Activated CD4-positive, alpha-beta T cell treated with anti-CD3 and anti-CD28 coated beads for 36 hours (primary cell): ENCODE results near the gene MYOF. TPM values are rescaled to one million over a fixed set of nuclear protein-coding genes. Genes with fewer than 3 reads are reported as not detected.

Experiments
- ATAC-seq: fragments of 200-7000 bp; cut with Tn5 transposase; one replicate; pipeline ENCODE4 v1.10.0; 2021; ENCODE audit warnings: mild to moderate bottlenecking, moderate library complexity
- CTCF ChIA-PET: fragments of 350-600 bp; sonication (Branson Sonifier 250); formaldehyde crosslinking; loops from one replicate; lab custom pipeline; 2021; ENCODE audit warnings: antibody characterized with exemption; lab: Charles Lee
- POLR2A ChIA-PET: fragments of 350-600 bp; sonication (Branson Sonifier 250); formaldehyde crosslinking; loops from one replicate; lab custom pipeline; 2021; ENCODE audit warnings: antibody characterized with exemption, inconsistent platforms; lab: Charles Lee
- DNase-seq: peaks from one replicate; pipeline ENCODE4 v3.0.0-alpha.2; 2020
- H3K27ac Mint-ChIP-seq: one replicate; pipeline ENCODE4 v1.8.0; 2021; ENCODE audit warnings: mixed read lengths
- H3K27me3 Mint-ChIP-seq: one replicate; pipeline ENCODE4 v1.8.0; 2021; ENCODE audit warnings: mixed read lengths
- H3K36me3 Mint-ChIP-seq: one replicate; pipeline ENCODE4 v1.8.0; 2021; ENCODE audit warnings: low read depth, mixed read lengths
- H3K4me1 Mint-ChIP-seq: one replicate; pipeline ENCODE4 v1.8.0; 2021; ENCODE audit warnings: mixed read lengths
- H3K4me3 Mint-ChIP-seq: one replicate; pipeline ENCODE4 v1.8.0; 2021; ENCODE audit warnings: mild to moderate bottlenecking, moderate library complexity, mixed read lengths
- H3K9me3 Mint-ChIP-seq: one replicate; pipeline ENCODE4 v1.8.0; 2021; ENCODE audit warnings: low read depth, mixed read lengths
- intact Hi-C, 2 experiments: fragments of 100-400 bp; cut with DNase I in 1 of 2; cut with micrococcal nuclease in 1 of 2; formaldehyde crosslinking; loops; one replicate each; pipeline versions ENCODE4 v1.14.2 to v1.15.1; 2022 to 2024; cut with DNase I, micrococcal nuclease
- total RNA-seq, 2 experiments: library from RNA; stranded (reverse); gene quantifications; one replicate each; pipeline ENCODE4 v1.2.3, GENCODE V29; 2021

MYOF gene
- total RNA-seq, 2 experiments from 2014 or later = 37.8 to 40.0 TPM

- intact Hi-C loops = loop anchor here in 1 of 2 experiments (10.0 kb wide), 1 partner anchor 395 kb away; no protein-coding TSS in a partner anchor
- DNase-seq = no peak
- ChIA-PET POLR2A (no interaction called here), CTCF (interaction anchor here (0.7 to 1.0 kb wide), 3 partner anchors 10 to 22 kb away, joined by 3 to 4 read pairs (median 3); no protein-coding TSS in a partner anchor)
- no peak overlapping the region for H3K27ac Mint-ChIP-seq
- ATAC-seq = no peak
- H3K4me1 Mint-ChIP-seq = no peaks in the 10 kb centered on the region
- no peak overlapping the region for H3K4me3 Mint-ChIP-seq
- no peaks in the 10 kb centered on the region for H3K27me3 Mint-ChIP-seq
- H3K9me3 Mint-ChIP-seq = no peaks in the 10 kb centered on the region
- H3K36me3 Mint-ChIP-seq = no peaks in the 10 kb centered on the region
Measured at GRCh38 chr10:93280121-93280698, 201.9 kb downstream of the MYOF start.

DNA sequence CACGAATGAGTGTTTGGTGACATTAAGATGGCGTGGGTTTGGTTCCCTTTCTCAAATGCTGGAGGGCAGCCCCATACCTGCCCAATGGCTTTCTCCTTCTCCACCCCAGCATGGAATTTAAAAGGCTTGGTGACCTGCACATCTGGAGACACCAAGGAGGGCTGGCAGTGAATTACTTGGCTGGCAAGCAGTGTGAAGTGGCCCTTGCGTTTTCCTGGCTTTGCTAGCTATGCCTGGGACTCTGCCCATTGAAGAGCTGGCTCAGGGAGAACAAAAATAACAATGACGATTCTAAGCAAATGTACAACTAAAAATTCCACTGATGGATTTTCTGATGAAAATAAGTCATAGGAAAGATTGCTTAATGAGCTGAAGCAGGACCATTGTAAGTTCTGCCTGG is 204.8 kb downstream of the MYOF start:
- CTCF ChIA-PET = no interaction called here

DNA sequence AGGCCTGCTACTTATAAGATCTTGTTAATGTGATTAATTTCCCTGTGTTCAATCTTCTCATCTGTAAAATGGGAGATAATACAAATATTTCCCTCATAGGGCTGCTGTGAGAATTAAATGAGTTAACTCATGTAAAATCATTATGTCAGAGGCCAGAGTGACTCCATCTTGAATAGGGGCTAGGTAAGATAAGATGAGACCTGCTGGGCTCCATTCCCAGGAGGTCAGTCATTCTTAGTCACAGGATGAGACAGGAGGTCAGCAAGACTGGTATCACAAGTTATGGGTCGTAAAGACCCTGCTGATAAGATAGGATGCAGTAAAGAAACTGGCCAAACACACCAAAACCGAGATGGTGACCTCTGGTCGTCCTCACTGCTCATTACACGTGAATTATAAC is 207.7 kb downstream of the MYOF start:
- H3K9me3 Mint-ChIP-seq = peaks cover 4% of the 10 kb centered on the region
- H3K36me3 Mint-ChIP-seq = no peaks in the 10 kb centered on the region
- ChIA-PET POLR2A (no interaction called here), CTCF (no interaction called here)
- no peak overlapping the region for H3K27ac Mint-ChIP-seq
- no peaks in the 10 kb centered on the region for H3K4me1 Mint-ChIP-seq
- H3K4me3 Mint-ChIP-seq = no peak overlapping the region
- ATAC-seq (no peak), DNase-seq (no peak)
- intact Hi-C loops = no loop called here
- H3K27me3 Mint-ChIP-seq = no peaks in the 10 kb centered on the region

More for the DNA sequence above, 204.8 kb downstream of the MYOF start:
- no peak overlapping the region for H3K4me3 Mint-ChIP-seq
- POLR2A ChIA-PET = no interaction called here
- DNase-seq (no peak), ATAC-seq (no peak)
- intact Hi-C loops = no loop called here
- no peaks in the 10 kb centered on the region for H3K27me3 Mint-ChIP-seq
- H3K9me3 Mint-ChIP-seq = no peaks in the 10 kb centered on the region
- H3K4me1 Mint-ChIP-seq = no peaks in the 10 kb centered on the region
- no peaks in the 10 kb centered on the region for H3K36me3 Mint-ChIP-seq
- H3K27ac Mint-ChIP-seq = no peak overlapping the region

DNA sequence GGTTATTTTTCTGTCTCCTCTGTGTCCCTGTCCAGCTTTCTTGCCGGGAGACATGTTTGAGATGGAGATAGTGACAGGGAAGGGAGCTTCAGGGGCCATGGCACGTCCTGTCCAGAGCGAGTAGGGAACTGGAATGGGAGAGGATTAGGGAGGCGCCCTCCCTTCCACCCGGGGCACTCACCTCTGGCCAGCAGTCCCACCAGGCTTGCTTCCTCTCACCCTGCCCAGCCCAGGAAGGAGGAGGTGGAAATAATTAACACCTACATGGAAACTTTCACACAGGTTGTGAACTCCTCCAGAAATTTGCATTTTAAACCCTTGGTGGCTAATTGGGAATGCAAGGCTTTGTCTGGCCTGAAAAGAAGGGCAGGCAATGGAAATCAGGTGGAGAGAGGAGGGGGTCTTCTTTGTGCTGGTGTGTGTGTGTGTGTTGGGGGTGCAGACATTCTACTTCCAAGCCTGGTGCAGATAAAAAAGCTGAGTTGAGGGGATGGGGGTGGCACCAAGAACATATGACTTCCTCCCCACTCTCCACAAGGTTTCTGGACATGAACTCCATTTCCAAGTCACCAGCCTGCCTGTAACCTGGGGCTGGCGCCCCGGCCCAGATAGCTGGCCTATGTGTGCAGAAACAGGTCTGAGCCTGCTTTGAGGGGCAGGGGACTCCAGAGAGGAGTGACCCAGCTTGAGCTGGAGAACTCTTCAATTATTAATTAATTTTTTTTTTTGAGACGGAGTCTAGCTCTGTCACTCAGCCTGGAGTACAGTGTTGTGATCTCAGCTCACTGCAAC is 209.1 kb downstream of the MYOF start:
- no peaks in the 10 kb centered on the region for H3K27me3 Mint-ChIP-seq
- DNase-seq (no peak), ATAC-seq (no peak)
- ChIA-PET CTCF (no interaction called here), POLR2A (no interaction called here)
- H3K4me1 Mint-ChIP-seq = peaks cover 2% of the 10 kb centered on the region
- no peak overlapping the region for H3K27ac Mint-ChIP-seq
- no peak overlapping the region for H3K4me3 Mint-ChIP-seq
- intact Hi-C loops = no loop called here
- no peaks in the 10 kb centered on the region for H3K36me3 Mint-ChIP-seq
- H3K9me3 Mint-ChIP-seq = peaks cover 8% of the 10 kb centered on the region

GRCh38 chr10:93271347-93271746 is 210.8 kb downstream of the MYOF start:
- POLR2A ChIA-PET = no interaction called here
- DNase-seq = no peak
- H3K36me3 Mint-ChIP-seq = no peaks in the 10 kb centered on the region
- H3K4me3 Mint-ChIP-seq = no peak overlapping the region
- peaks cover 8% of the 10 kb centered on the region for H3K9me3 Mint-ChIP-seq
- ATAC-seq = no peak
- CTCF ChIA-PET = interaction anchor here (0.7 kb wide), 1 partner anchor 156 kb away, joined by 3 read pairs; no protein-coding TSS in a partner anchor
- no peak overlapping the region for H3K27ac Mint-ChIP-seq
- H3K27me3 Mint-ChIP-seq = no peaks in the 10 kb centered on the region
- intact Hi-C loops = no loop called here
- H3K4me1 Mint-ChIP-seq = peaks cover 7% of the 10 kb centered on the region

GRCh38 chr10:93269281-93269680 is 212.9 kb downstream of the MYOF start:
- POLR2A ChIA-PET = no interaction called here
- Mint-ChIP-seq H3K27me3 (no peaks in the 10 kb centered on the region), H3K36me3 (no peaks in the 10 kb centered on the region), H3K4me3 (no peak overlapping the region), H3K9me3 (peaks cover 8% of the 10 kb centered on the region), H3K27ac (no peak overlapping the region), H3K4me1 (peaks cover 7% of the 10 kb centered on the region)
- intact Hi-C loops = no loop called here
- CTCF ChIA-PET = interaction anchor here (1.1 kb wide), 1 partner anchor 154 kb away, joined by 3 read pairs; no protein-coding TSS in a partner anchor
- ATAC-seq (no peak), DNase-seq (no peak)

DNA sequence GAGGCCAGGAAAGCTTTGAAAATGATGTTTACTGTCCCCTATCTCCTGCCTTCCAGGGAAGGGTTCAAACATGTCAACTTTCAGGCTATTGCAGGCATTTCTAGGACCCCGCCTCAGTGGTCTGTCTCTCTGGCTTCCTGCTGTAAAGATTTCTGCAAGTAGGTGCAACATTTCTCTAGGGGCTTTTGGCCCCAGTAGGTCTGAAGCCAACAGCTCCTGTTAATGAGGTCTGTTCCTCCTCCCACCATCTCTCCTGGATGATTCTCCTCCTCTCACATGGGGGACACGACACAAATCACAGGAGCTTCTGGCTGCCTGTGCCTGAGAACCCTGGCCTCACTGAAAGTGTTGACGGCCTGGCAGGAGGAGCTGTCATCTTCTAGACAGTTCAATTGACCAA is 214.1 kb downstream of the MYOF start:
- H3K9me3 Mint-ChIP-seq = peaks cover 8% of the 10 kb centered on the region

DNA sequence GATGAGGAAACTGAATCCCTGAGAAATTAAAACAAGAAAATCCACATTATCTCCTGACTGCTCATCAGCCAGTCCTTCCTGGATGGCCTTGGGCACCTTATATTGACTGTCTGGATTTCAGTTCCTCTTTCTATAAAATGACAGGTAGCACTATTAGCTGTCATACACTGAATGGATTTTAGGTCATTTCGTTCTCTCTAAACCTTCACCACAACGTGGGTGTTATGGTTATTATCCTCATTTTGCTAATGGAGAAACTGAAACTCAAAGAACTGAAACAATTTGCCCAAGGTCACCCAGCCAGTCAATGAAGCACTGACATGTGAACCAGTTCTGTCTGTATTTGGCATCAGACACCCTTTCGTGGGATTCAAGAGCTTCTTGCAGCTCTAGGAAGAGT is 214.6 kb downstream of the MYOF start:
- intact Hi-C loops = no loop called here
- no peak overlapping the region for H3K4me3 Mint-ChIP-seq
- no peak overlapping the region for H3K27ac Mint-ChIP-seq
- ATAC-seq (peak; percentile 55), DNase-seq (no peak)
- H3K4me1 Mint-ChIP-seq = peaks cover 7% of the 10 kb centered on the region
- ChIA-PET POLR2A (no interaction called here), CTCF (interaction anchor here (0.5 kb wide), 1 partner anchor 19 kb away, joined by 3 read pairs; no protein-coding TSS in a partner anchor)
- H3K9me3 Mint-ChIP-seq = peaks cover 8% of the 10 kb centered on the region
- no peaks in the 10 kb centered on the region for H3K27me3 Mint-ChIP-seq
- no peaks in the 10 kb centered on the region for H3K36me3 Mint-ChIP-seq

More for the DNA sequence above, 214.1 kb downstream of the MYOF start:
- Mint-ChIP-seq H3K27me3 (no peaks in the 10 kb centered on the region), H3K27ac (no peak overlapping the region), H3K36me3 (no peaks in the 10 kb centered on the region), H3K4me3 (no peak overlapping the region), H3K4me1 (peaks cover 7% of the 10 kb centered on the region)
- ChIA-PET POLR2A (no interaction called here), CTCF (no interaction called here)
- DNase-seq = no peak
- ATAC-seq = no peak
- intact Hi-C loops = no loop called here

- ATAC-seq (no peak), DNase-seq (no peak)
- Mint-ChIP-seq H3K9me3 (peaks cover 8% of the 10 kb centered on the region), H3K36me3 (no peaks in the 10 kb centered on the region), H3K4me1 (peaks cover 7% of the 10 kb centered on the region), H3K4me3 (no peak overlapping the region), H3K27me3 (no peaks in the 10 kb centered on the region), H3K27ac (no peak overlapping the region)
- ChIA-PET POLR2A (no interaction called here), CTCF (interaction anchor here (0.6 kb wide), 1 partner anchor 23 kb away, joined by 3 read pairs; no protein-coding TSS in a partner anchor)
- intact Hi-C loops = no loop called here
Measured at GRCh38 chr10:93266858-93267257, 215.3 kb downstream of the MYOF start.

GRCh38 chr10:93261961-93262610 is 220.0 kb downstream of the MYOF start:
- H3K36me3 Mint-ChIP-seq = no peaks in the 10 kb centered on the region
- intact Hi-C loops = no loop called here
- H3K27me3 Mint-ChIP-seq = no peaks in the 10 kb centered on the region
- no peaks in the 10 kb centered on the region for H3K4me1 Mint-ChIP-seq
- H3K9me3 Mint-ChIP-seq = no peaks in the 10 kb centered on the region
- POLR2A ChIA-PET = no interaction called here
- CTCF ChIA-PET = interaction anchor here (0.6 to 0.9 kb wide), 2 partner anchors 10 to 376 kb away, joined by 3 read pairs; no protein-coding TSS in a partner anchor
- DNase-seq = no peak
- no peak overlapping the region for H3K4me3 Mint-ChIP-seq
- no peak overlapping the region for H3K27ac Mint-ChIP-seq
- no peak for ATAC-seq

GRCh38 chr10:93261089-93261488 is 221.0 kb downstream of the MYOF start:
- Mint-ChIP-seq H3K36me3 (no peaks in the 10 kb centered on the region), H3K27me3 (no peaks in the 10 kb centered on the region), H3K4me1 (no peaks in the 10 kb centered on the region), H3K27ac (no peak overlapping the region), H3K9me3 (no peaks in the 10 kb centered on the region), H3K4me3 (no peak overlapping the region)
- ChIA-PET POLR2A (no interaction called here), CTCF (interaction anchor here (0.6 kb wide), 1 partner anchor 9 kb away, joined by 3 read pairs; no protein-coding TSS in a partner anchor)
- DNase-seq (no peak), ATAC-seq (no peak)
- intact Hi-C loops = no loop called here
